NCI-H226 (cell line): Measurements from ENCODE around the gene SHKBP1.
"Not testable (repeated sequence)": the region's sequence is repeated elsewhere in the genome, so short reads cannot be mapped to it uniquely, and the experiment has no call there.

Source experiments
- DNase-seq: peaks from one replicate; pipeline ENCODE4 v3.0.0-alpha.2; 2015

The SHKBP1 gene

GRCh38 chr19:40556953-40557530 is 19.6 kb upstream of the SHKBP1 start:
- DNase-seq: no peak

- no peak for DNase-seq
Measured at GRCh38 chr19:40559394-40559793, 17.3 kb upstream of the SHKBP1 start.

GRCh38 chr19:40560092-40560507 is 16.6 kb upstream of the SHKBP1 start:
- DNase-seq: no peak

GRCh38 chr19:40561947-40562346 is 14.7 kb upstream of the SHKBP1 start:
- DNase-seq: no peak

- DNase-seq: not testable (repeated sequence)
Measured at GRCh38 chr19:40564535-40564934, 12.1 kb upstream of the SHKBP1 start.

- no peak for DNase-seq
Measured at GRCh38 chr19:40565355-40565754, 11.3 kb upstream of the SHKBP1 start.

- no peak for DNase-seq
Measured at GRCh38 chr19:40565910-40566495, 10.7 kb upstream of the SHKBP1 start.

- DNase-seq: no peak
Measured at GRCh38 chr19:40567040-40567749, 9.5 kb upstream of the SHKBP1 start.

GRCh38 chr19:40567750-40568494 is 8.8 kb upstream of the SHKBP1 start:
- DNase-seq: no peak

GRCh38 chr19:40570313-40571004 is 6.2 kb upstream of the SHKBP1 start:
- peak; percentile 97 for DNase-seq

- DNase-seq: no peak
Measured at GRCh38 chr19:40571005-40571318, 5.7 kb upstream of the SHKBP1 start.

GRCh38 chr19:40571831-40572495 is 4.7 kb upstream of the SHKBP1 start:
- no peak for DNase-seq

GRCh38 chr19:40575326-40575725 is 1.3 kb upstream of the SHKBP1 start:
- no peak for DNase-seq

GRCh38 chr19:40576151-40576584 is 505 bp upstream of the SHKBP1 start:
- DNase-seq: no peak

- DNase-seq: no peak
Measured at GRCh38 chr19:40578442-40578908, 1.8 kb downstream of the SHKBP1 start.

GRCh38 chr19:40580619-40581018 is 3.9 kb downstream of the SHKBP1 start:
- no peak for DNase-seq

GRCh38 chr19:40581531-40581930 is 4.9 kb downstream of the SHKBP1 start:
- no peak for DNase-seq

- no peak for DNase-seq
Measured at GRCh38 chr19:40582467-40582866, 5.8 kb downstream of the SHKBP1 start.

- DNase-seq: no peak
Measured at GRCh38 chr19:40583283-40583682, 6.6 kb downstream of the SHKBP1 start.

GRCh38 chr19:40584007-40584406 is 7.3 kb downstream of the SHKBP1 start:
- no peak for DNase-seq

- no peak for DNase-seq
Measured at GRCh38 chr19:40585241-40585981, 8.7 kb downstream of the SHKBP1 start.

GRCh38 chr19:40585982-40586422 is 9.3 kb downstream of the SHKBP1 start:
- DNase-seq: no peak
